PC-3 (cell line): ENCODE data around the gene GPR176. TPM values are rescaled to one million over a fixed set of nuclear protein-coding genes. Genes with fewer than 3 reads are reported as not detected.

Source experiments
- ATAC-seq: fragments of 200-7000 bp; cut with Tn5 transposase; 2 replicates; pipeline ENCODE4 v1.9.1; 2020; ENCODE audit warnings: mild to moderate bottlenecking, moderate library complexity
- BruUV-seq: library from RNA; stranded (reverse); fragments of 400-500 nt; replicated peaks from 2 replicates; lab custom pipeline; 2021; lab: Mats Ljungman, UMichigan
- CTCF ChIA-PET: fragments of 300-600 bp; sonication (Branson Sonifier 250); formaldehyde crosslinking; loops from one replicate; lab custom pipeline; 2022; ENCODE audit warnings: antibody characterized with exemption; lab: Charles Lee
- POLR2A ChIA-PET: fragments of 300-600 bp; sonication (Branson Sonifier 250); formaldehyde crosslinking; loops from one replicate; lab custom pipeline; 2022; ENCODE audit warnings: antibody characterized with exemption; ENCODE audit not compliant: unreplicated experiment; lab: Charles Lee
- DNase-seq: peaks from one replicate; pipeline ENCODE4 v3.0.0-alpha.2; 2015
- H2AFZ ChIP-seq: fragments of 300-600 bp; sonication (generic); 2 replicates; pipeline ENCODE4 v1.6.0; 2016; ENCODE audit warnings: antibody characterized with exemption, low read length
- H3F3A ChIP-seq: fragments of 300-600 bp; sonication (generic); one replicate; pipeline ENCODE4 v1.6.0; 2017; ENCODE audit warnings: antibody characterized with exemption, low read length, control low read depth, mild to moderate bottlenecking; ENCODE audit not compliant: unreplicated experiment
- H3K27ac ChIP-seq: fragments of 300-600 bp; sonication (generic); 2 replicates; pipeline ENCODE4 v1.5.1; 2016; ENCODE audit warnings: mild to moderate bottlenecking, low read length
- H3K27me3 ChIP-seq: fragments of 300-600 bp; sonication (generic); 2 replicates; pipeline ENCODE4 v1.6.1; 2016; ENCODE audit warnings: low read length, mixed read lengths
- H3K36me3 ChIP-seq: fragments of 300-600 bp; sonication (generic); 2 replicates; pipeline ENCODE4 v1.6.1; 2016; ENCODE audit warnings: low read depth, mixed run types, low read length, mixed read lengths
- H3K4me1 ChIP-seq: fragments of 300-600 bp; sonication (generic); 2 replicates; pipeline ENCODE4 v1.5.1; 2016; ENCODE audit warnings: low read length; ENCODE audit not compliant: insufficient read depth
- H3K4me2 ChIP-seq: fragments of 300-600 bp; sonication (generic); 2 replicates; pipeline ENCODE4 v1.6.0; 2016; ENCODE audit warnings: low read length
- H3K4me3 ChIP-seq: fragments of 300-600 bp; sonication (generic); 2 replicates; pipeline ENCODE4 v1.5.1; 2016; ENCODE audit warnings: mild to moderate bottlenecking, low read length, mixed read lengths
- H3K79me2 ChIP-seq: fragments of 300-600 bp; sonication (generic); 2 replicates; pipeline ENCODE4 v1.6.1; 2017; ENCODE audit warnings: low read length, mixed read lengths
- H3K9ac ChIP-seq: fragments of 300-600 bp; sonication (generic); 2 replicates; pipeline ENCODE4 v1.6.0; 2016; ENCODE audit warnings: mild to moderate bottlenecking, low read length
- H3K9me2 ChIP-seq: fragments of 300-600 bp; sonication (generic); replicated peaks from 2 replicates; pipeline ENCODE4 v1.6.1; 2016; ENCODE audit warnings: mixed run types, low read length, mixed read lengths
- H3K9me3 ChIP-seq: fragments of 300-600 bp; sonication (generic); 2 replicates; pipeline ENCODE4 v1.6.1; 2016; ENCODE audit warnings: low read length, mixed read lengths
- H4K20me1 ChIP-seq: fragments of 300-600 bp; sonication (generic); 2 replicates; pipeline ENCODE4 v1.6.1; 2016; ENCODE audit warnings: low read length, mixed read lengths
- EZH2 ChIP-seq: fragments of 300-600 bp; sonication (generic); IDR thresholded peaks from one replicate; pipeline ENCODE4 v1.6.1; 2017; ENCODE audit warnings: antibody characterized with exemption, mild to moderate bottlenecking, low read length; ENCODE audit not compliant: unreplicated experiment
- EZH2phosphoT487 ChIP-seq: fragments of 300-600 bp; sonication (generic); IDR thresholded peaks from 2 replicates; pipeline ENCODE4 v1.6.1; 2018; ENCODE audit warnings: mild to moderate bottlenecking, antibody characterized with exemption, low read length, borderline replicate concordance
- intact Hi-C: fragments of 100-400 bp; cut with micrococcal nuclease; formaldehyde crosslinking; loops from 2 replicates; pipeline ENCODE4 v1.9.0; 2023
- total RNA-seq: library from RNA; depleted of rRNA; stranded (reverse); fragments of >200 nt; gene quantifications from 2 replicates; pipeline ENCODE4 v1.2.3, GENCODE V29; 2014
- TF ChIP-seq, protein P1 (sequence below): fragments of 300-600 bp; sonication (generic); conservative IDR thresholded peaks from 2 replicates; pipeline ENCODE4 v1.5.1; 2017; ENCODE audit warnings: antibody characterized with exemption, low read depth, mild to moderate bottlenecking, low read length

GPR176 gene
- total RNA-seq, 1 experiment from 2014 or later, result 27.8 TPM

DNA sequence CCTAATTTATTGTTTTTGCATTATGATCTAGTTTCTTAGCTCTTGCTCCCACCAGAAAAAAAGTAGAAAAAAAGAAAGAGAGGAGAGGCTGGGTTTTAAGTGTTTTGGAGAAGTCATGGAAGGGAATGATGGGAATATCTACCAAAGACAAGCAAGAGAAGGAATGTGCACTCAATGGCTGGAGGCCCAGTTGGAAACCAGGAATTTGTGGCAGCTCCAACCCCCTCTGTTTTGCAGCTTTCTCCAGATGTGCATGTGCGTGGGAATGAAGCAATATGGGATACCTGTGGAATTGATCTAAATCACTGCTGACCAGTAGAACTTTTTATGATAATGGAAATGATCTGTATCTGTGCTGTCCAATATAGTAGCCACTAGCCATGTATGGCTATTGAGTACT, 41.0 kb upstream of the GPR176 start:
- Histone ChIP-seq H3K4me2 (no peak overlapping the region), H3K9ac (no peak overlapping the region), H3K79me2 (no peaks in the 10 kb centered on the region), H3F3A (no peaks in the 10 kb centered on the region), H2AFZ (no peak overlapping the region), H3K9me2 (no peaks in the 10 kb centered on the region), H3K36me3 (peaks cover 67% of the 10 kb centered on the region), H4K20me1 (no peaks in the 10 kb centered on the region), H3K27me3 (no peaks in the 10 kb centered on the region), H3K9me3 (no peaks in the 10 kb centered on the region), H3K4me1 (no peaks in the 10 kb centered on the region), H3K4me3 (no peak overlapping the region), H3K27ac (no peak overlapping the region)
- no peak for DNase-seq
- no peak for ATAC-seq
- ChIA-PET POLR2A (interaction anchor here (0.7 kb wide), 1 partner anchor 12 kb away, joined by 3 read pairs; no protein-coding TSS in a partner anchor), CTCF (no interaction called here)
- TF ChIP-seq, protein P1, sequence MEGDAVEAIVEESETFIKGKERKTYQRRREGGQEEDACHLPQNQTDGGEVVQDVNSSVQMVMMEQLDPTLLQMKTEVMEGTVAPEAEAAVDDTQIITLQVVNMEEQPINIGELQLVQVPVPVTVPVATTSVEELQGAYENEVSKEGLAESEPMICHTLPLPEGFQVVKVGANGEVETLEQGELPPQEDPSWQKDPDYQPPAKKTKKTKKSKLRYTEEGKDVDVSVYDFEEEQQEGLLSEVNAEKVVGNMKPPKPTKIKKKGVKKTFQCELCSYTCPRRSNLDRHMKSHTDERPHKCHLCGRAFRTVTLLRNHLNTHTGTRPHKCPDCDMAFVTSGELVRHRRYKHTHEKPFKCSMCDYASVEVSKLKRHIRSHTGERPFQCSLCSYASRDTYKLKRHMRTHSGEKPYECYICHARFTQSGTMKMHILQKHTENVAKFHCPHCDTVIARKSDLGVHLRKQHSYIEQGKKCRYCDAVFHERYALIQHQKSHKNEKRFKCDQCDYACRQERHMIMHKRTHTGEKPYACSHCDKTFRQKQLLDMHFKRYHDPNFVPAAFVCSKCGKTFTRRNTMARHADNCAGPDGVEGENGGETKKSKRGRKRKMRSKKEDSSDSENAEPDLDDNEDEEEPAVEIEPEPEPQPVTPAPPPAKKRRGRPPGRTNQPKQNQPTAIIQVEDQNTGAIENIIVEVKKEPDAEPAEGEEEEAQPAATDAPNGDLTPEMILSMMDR, result no peak
- TF ChIP-seq EZH2 (no peak), EZH2phosphoT487 (no peak)
- no TSS peak for BruUV-seq
- intact Hi-C loops, result no loop called here

DNA sequence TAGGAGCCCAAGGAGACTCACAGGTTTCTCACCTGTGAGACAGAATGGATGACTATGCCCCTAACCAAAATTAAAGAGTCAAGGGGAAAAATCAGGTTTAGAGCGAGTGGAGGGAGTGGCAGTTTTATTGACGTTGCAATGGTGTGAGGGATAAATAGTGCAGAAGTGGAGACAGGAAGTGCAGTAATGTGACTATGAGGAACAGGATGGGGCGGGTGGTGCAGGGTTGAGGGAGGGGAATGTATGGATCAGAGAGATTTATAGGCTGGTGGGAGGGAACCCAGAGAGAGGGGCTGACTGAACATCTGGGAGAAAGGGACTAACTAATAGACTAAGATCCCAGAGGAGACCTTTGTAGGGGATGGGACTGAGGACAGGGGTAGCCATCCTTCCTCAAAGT, 40.3 kb upstream of the GPR176 start:
- Histone ChIP-seq H3K4me2 (no peak overlapping the region), H3K79me2 (no peaks in the 10 kb centered on the region), H3K27me3 (no peaks in the 10 kb centered on the region), H3K9ac (no peak overlapping the region), H3K4me3 (no peak overlapping the region), H2AFZ (no peak overlapping the region), H3K36me3 (peaks cover 62% of the 10 kb centered on the region), H3K4me1 (no peaks in the 10 kb centered on the region), H3F3A (no peaks in the 10 kb centered on the region), H4K20me1 (no peaks in the 10 kb centered on the region), H3K27ac (no peak overlapping the region), H3K9me3 (no peaks in the 10 kb centered on the region), H3K9me2 (no peaks in the 10 kb centered on the region)
- DNase-seq (no peak), ATAC-seq (no peak)
- TF ChIP-seq EZH2phosphoT487, result no peak
- no peak for TF ChIP-seq EZH2
- TF ChIP-seq, protein P1, result no peak
- no TSS peak for BruUV-seq
- POLR2A ChIA-PET, result interaction anchor here (0.7 kb wide), 1 partner anchor 13 kb away, joined by 3 read pairs; no protein-coding TSS in a partner anchor
- intact Hi-C loops, result no loop called here
- CTCF ChIA-PET, result no interaction called here

DNA sequence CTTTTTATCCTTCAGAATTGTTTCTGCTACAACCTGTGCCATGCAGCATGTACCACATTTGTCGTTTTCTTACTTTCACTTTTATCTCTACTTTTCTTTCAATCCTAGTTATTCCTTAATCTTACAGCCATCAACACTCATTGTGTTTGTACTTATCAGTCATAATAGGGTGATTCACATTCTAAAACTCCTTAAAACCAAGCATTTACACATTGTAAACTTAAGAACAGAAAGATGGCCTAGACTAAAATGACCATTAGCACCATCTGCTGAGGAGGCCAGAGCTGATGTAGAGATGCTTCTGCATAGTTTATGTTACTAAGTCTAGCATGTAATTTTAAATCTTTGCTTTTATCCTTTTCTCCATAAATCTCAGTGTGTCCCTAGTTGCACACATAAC, 39.3 kb upstream of the GPR176 start:
- no peaks in the 10 kb centered on the region for H3K4me1 ChIP-seq
- no TSS peak for BruUV-seq
- intact Hi-C loops, result loop anchor here (2.0 kb wide), 1 partner anchor 23 kb away; no protein-coding TSS in a partner anchor

More for the DNA sequence above, 39.3 kb upstream of the GPR176 start:
- DNase-seq (no peak), ATAC-seq (peak; percentile 87)
- H3K79me2 ChIP-seq, result no peaks in the 10 kb centered on the region
- no peak overlapping the region for H3K9ac ChIP-seq
- H3K27me3 ChIP-seq, result no peaks in the 10 kb centered on the region
- H3K9me3 ChIP-seq, result no peaks in the 10 kb centered on the region
- peaks cover 63% of the 10 kb centered on the region for H3K36me3 ChIP-seq
- CTCF ChIA-PET, result no interaction called here
- H3K27ac ChIP-seq, result no peak overlapping the region
- H4K20me1 ChIP-seq, result no peaks in the 10 kb centered on the region
- H3K4me3 ChIP-seq, result no peak overlapping the region
- peak overlapping the region; percentile 2; the same call in 1 of the 2 replicates for H3K4me2 ChIP-seq
- TF ChIP-seq EZH2 (no peak), EZH2phosphoT487 (no peak)
- H2AFZ ChIP-seq, result no peak overlapping the region
- no peaks in the 10 kb centered on the region for H3F3A ChIP-seq
- no peaks in the 10 kb centered on the region for H3K9me2 ChIP-seq
- POLR2A ChIA-PET, result no interaction called here
